Kidney glomerular epithelial cell (primary cell): ENCODE measurements around the gene TP53.
"Not testable (repeated sequence)": the region's sequence is repeated elsewhere in the genome, so short reads cannot be mapped to it uniquely, and the experiment has no call there.

Experiments used
- DNase-seq: peaks from one replicate; lab custom pipeline; 2025; lab: John Stamatoyannopoulos, UW

The TP53 gene

GRCh38 chr17:7673239-7673638, 14.1 kb downstream of the TP53 start:
- no peak for DNase-seq

- no peak for DNase-seq
These were observed 18.8 kb downstream of the TP53 start for GRCh38 chr17:7668482-7668881.

DNA sequence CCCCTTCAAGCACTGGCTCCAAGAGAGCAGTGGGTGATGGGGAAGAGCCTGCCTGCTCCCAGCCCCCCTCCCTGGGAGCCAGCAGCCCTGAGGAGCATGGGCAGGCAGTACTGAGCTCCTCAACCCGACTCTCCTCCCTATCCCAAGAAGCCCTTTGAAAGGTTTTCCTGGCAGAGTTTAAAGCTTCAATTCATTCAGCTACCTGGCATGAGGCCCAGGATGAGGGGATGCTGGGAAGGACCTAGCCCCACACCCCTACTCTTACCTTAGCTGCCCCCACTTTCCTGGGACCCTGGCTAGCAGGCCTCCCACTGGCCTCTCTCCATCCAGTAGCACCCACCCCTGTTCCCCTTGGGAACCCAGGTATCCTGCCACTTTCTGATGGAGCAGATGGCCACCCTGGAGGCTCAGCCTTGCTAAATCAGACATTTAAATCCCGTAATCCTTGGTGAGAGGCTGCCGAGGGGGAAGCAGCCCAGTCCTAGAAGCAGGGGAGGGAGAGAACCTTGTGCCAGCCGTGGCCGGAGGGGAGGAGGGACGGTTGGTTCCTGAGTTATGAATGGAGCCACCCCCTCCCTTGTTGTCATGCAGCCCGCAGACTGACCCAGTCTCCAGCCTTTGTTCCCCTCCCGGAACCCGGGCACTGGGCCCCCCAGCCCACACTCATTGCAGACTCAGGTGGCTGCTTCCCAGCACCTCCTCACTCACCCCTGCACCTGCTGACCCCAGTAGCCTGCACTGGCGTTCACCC, 19.5 kb downstream of the TP53 start:
- no peak for DNase-seq

DNA sequence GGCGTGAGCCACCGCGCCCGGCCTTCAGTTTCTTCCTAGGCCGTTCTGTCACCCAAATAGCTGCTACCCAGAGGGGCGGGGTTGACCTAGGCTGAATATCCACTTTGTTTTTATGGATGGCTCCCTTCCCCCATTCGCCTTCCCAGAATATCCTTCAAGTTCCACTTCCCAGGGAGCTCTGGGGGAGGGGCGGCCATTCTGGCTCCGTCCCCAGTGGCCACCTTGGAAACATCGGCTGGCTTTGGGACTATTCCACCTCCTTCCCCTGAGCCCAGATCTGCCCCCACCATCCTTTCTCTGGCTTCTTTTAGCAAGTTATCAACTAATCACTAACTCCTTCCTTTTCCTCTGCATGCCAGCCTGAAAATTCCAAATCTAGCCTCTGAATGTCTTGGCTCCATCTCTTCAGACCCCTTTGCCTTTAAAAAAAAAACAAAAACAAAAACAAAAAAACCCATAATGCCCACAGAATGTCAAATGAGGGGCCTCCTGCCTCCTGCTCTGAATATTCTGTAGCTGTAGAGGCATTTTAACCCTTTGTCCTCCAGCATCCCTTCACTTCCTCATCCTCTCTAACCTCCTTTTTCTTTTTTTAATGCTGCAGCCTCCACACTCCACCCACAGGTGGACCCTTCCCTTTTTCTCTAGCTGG, 30.2 kb downstream of the TP53 start:
- DNase-seq, result no peak

DNA sequence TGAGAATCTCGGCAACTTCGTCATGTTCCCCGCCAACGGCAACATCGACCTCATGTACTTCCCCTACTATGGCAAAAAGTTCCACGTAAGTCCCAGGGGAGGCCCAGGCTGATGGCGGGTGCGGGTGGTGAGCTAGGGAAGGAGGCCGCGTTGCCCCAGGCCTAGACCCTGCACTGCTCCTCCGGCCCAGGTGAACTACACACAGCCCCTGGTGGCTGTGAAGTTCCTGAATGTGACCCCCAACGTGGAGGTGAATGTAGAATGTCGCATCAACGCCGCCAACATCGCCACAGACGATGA, 31.8 kb downstream of the TP53 start:
- DNase-seq, result no peak

DNA sequence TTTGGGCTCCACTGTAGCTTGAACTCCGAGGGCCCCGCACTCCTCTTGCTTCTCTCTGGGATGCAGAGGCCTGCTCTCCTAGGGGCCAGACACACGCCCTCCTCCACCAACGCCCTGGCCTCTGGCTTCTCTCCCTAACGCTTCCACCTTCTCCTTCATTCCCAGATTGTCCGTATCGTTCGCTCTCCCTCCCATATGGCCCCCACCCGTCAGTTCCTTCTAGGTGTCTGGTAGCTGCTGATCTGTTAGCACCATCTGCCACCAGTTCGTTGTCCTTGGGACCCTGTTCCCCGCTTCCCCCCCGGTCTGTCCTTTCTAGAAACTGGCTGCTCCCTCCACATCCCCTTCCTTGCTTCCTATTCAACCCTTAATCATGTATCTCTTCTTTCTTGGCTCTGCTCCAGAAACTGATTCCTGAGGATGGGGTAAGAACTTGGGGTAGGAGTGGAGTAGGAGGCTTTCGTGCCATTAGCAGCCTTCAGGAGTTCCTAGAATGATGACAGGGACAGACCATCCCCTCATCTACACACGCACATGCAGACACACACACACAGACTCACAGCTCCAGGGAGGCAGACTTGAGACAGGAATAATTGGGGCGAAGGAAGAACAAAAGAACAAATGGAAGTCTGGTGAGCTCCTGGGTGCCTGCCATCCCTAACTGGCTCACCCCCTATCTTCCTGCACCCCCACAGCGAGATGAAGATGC, 32.3 kb downstream of the TP53 start:
- no peak for DNase-seq

DNA sequence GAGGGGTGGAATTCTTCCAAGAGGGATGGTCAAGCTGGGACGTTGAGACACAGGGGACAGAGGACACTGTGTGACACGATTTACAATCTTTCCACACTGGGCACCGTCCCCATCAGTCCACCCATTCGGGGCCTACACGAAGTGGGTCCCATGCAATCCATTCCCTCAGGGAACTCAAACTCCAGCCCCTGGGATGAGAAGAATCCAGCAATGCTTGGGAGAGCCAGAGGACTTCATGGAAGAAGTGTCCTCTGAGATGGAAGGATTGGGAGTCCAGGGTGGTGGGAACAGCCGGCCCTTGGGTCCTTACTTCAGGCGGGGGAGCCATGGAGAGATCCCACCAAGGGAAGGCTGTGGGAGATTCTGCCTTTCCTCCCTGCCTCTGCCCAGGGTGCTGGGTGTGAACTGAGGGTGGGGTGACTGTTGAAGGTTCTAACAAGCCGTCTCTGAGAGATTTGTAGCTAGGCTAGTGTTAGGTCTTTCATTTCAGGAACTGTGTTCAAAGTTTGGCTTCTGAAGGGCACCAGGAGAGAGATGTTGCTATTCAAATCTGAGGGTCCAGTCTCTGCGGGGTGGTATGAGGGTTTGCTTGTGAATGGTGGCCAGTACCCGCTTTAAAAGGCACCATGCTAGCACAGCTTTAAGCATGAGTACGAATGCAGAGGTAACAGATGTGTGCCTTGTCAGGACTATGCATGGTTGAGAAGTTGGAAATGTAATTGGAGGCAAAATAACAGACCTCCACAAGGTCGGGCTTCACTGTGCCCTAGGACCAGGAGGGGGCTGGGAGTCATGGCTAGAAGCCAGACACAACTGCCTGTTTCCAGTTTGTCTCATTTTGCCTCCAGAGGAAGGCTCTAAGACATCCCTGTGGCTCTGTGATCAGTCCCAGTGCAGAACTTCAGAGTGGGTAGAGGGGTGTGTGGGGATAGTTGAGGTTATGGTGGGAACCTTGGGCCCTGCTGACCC, 34.6 kb downstream of the TP53 start:
- no peak for DNase-seq

GRCh38 chr17:7651665-7652387, 35.5 kb downstream of the TP53 start:
- DNase-seq, result no peak

DNA sequence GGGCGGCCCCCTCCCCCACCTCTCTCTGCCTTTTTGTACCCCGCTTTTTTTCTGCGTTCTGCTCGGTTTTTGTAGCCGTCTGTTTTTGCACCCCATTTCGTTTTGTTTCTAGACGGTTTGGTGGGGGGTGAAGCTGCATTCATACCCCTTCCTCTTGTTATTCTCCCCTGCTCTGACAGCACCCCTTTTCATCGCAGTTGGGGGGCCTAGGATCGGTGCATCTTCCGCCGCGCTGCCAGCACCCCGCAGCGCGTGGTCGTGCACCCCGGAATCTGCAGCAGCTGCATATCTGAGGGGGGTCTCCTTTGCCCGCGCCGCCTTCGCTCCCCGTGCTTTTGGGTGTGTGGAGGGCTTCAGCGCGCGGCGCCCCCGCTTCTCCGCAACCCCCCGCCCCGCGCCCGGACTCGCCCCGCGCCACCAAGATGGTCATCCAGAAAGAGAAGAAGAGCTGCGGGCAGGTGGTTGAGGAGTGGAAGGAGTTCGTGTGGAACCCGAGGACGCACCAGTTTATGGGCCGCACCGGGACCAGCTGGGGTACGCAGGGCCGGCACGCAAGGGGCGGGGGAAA, 36.1 kb downstream of the TP53 start:
- no peak for DNase-seq

GRCh38 chr17:7650509-7651096, 36.7 kb downstream of the TP53 start, which contains the start of gene ATP1B2:
ATP1B2 (plus strand) TSS chr17:7650926; CDS start chr17:7651519, 593 bp downstream.
- DNase-seq, result no peak

- DNase-seq, result no peak
These were observed 40.3 kb downstream of the TP53 start for GRCh38 chr17:7647018-7647417.

DNA sequence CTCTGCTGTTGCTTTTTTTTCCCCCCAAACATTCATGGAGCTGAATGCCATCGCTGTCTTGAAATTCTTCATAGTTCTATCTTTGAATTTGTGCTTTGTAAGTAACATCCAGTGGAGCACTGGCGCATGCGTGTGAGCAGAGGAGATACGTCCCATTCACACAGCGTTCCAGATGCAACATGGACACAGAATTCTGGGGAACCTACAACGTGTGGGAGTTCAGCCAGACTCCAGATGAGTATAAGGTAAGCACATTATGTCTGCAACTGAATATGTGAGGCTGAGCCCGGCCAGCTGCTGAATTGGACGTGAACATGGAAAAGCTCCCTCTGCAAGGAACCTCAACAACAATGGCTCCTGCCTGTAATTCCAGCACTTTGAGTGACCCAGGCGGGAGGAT, 40.8 kb downstream of the TP53 start:
- no peak for DNase-seq

DNA sequence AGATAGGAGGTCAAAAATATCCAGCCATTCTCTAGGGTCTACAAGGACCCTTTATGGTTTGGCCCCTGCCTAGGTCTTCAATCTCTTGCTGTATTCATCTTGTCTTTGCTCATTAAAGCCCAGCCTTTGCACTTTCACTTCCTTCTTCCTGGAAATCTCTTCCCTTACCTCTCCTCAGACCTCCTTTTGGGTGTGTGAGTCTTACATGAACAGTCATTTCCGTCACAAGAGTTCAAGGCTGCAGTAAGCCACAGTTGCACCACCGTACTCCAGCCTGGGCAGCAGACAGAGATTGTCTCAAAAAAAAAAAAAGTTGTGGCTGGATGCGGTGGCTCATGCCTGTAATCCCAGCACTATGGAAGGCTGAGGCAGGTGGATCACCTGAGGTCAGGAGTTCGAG, 42.5 kb downstream of the TP53 start:
- no peak for DNase-seq

GRCh38 chr17:7641635-7642034, 45.7 kb downstream of the TP53 start:
- not testable (repeated sequence) for DNase-seq

DNA sequence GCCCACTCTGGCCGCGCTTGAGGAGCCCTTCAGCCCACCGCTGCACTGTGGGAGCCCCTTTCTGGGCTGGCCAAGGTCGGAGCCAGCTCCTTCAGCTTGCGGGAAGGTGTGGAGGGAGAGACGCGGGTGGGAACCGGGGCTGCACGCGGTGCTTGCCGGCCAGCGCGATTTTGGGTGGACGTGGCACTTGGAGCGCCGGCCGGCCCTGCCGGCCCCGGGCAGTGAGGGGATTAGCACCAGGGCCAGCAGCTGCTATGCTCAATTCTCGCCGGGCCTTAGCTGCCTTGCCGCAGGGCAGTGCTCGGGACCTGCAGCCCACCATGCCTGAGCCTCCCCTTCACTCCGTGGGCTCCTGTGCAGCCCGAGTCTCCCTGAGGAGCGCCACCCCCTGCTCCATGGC, 46.5 kb downstream of the TP53 start:
- DNase-seq, result no peak

GRCh38 chr17:7636163-7636562, 51.1 kb downstream of the TP53 start:
- DNase-seq, result no peak

- DNase-seq, result no peak
These were observed 52.9 kb downstream of the TP53 start for GRCh38 chr17:7634384-7634783.

DNA sequence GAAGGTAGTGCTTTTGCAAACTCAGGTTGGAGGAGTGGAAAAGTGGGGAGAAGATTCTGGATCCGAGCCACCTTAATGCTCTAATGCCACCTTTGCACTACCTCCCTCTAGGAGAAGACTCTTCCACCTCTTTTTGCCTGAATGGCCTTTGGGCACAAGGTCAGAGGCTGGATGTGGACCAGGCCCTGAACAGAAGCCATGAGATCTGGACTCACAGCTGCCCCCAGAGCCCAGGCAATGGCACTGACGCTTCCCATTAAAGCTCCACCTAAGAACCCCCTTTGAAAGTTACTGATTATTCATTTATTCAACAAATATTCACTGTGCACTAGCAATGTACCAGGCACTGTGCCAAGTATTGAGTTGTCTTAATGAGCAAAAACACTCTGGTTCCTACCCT, 54.2 kb downstream of the TP53 start:
- DNase-seq, result no peak

- no peak for DNase-seq
These were observed 54.8 kb downstream of the TP53 start for GRCh38 chr17:7632492-7632894.
